COLO668 (cell line): ENCODE data around the gene RWDD2A.
"Not testable (repeated sequence)": the region's sequence is repeated elsewhere in the genome, so short reads cannot be mapped to it uniquely, and the experiment has no call there.

Source experiments
- DNase-seq: peaks from one replicate; lab custom pipeline; 2025; ENCODE audit not compliant: unreplicated experiment; lab: John Stamatoyannopoulos, UW

RWDD2A gene

GRCh38 chr6:83192871-83193746, at the start of gene RWDD2A, which contains the start of gene PGM3:
Gene RWDD2A (plus strand): TSS chr6:83193357. CDS start chr6:83194452, 1,095 bp downstream.
Gene PGM3 (minus strand): TSS chr6:83193265. CDS start chr6:83191012, 2,253 bp downstream.
- DNase-seq = peak; percentile 86

- DNase-seq = no peak
Measured at GRCh38 chr6:83151114-83151513, 42.0 kb upstream of the RWDD2A start.

GRCh38 chr6:83152913-83153312, 40.2 kb upstream of the RWDD2A start:
- DNase-seq = no peak

GRCh38 chr6:83153883-83154521, 39.2 kb upstream of the RWDD2A start:
- no peak for DNase-seq

GRCh38 chr6:83155794-83156193, 37.4 kb upstream of the RWDD2A start:
- no peak for DNase-seq

- DNase-seq = no peak
Measured at GRCh38 chr6:83160167-83160566, 33.0 kb upstream of the RWDD2A start.

GRCh38 chr6:83167726-83168278, 25.4 kb upstream of the RWDD2A start:
- DNase-seq = no peak

- no peak for DNase-seq
Measured at GRCh38 chr6:83168556-83168955, 24.6 kb upstream of the RWDD2A start.

GRCh38 chr6:83169106-83169505, 24.1 kb upstream of the RWDD2A start:
- no peak for DNase-seq

GRCh38 chr6:83169511-83169910, 23.6 kb upstream of the RWDD2A start:
- DNase-seq = no peak

GRCh38 chr6:83176246-83176645, 16.9 kb upstream of the RWDD2A start:
- DNase-seq = no peak

- DNase-seq = no peak
Measured at GRCh38 chr6:83180426-83180950, 12.7 kb upstream of the RWDD2A start.

GRCh38 chr6:83182114-83182513, 11.0 kb upstream of the RWDD2A start:
- DNase-seq = no peak

GRCh38 chr6:83183082-83183828, 9.9 kb upstream of the RWDD2A start:
- no peak for DNase-seq

- no peak for DNase-seq
Measured at GRCh38 chr6:83185096-83185495, 8.1 kb upstream of the RWDD2A start.

- no peak for DNase-seq
Measured at GRCh38 chr6:83188501-83188900, 4.7 kb upstream of the RWDD2A start.

GRCh38 chr6:83190626-83191025, 2.5 kb upstream of the RWDD2A start:
- DNase-seq = no peak

- DNase-seq = not testable (repeated sequence)
Measured at GRCh38 chr6:83191974-83192373, 1.2 kb upstream of the RWDD2A start.

- no peak for DNase-seq
Measured at GRCh38 chr6:83192456-83192855, 701 bp upstream of the RWDD2A start.

- peak; percentile 61 for DNase-seq
Measured at GRCh38 chr6:83193747-83194566, 800 bp downstream of the RWDD2A start.
